ENCODE data around the gene FGL2.
"Not testable (repeated sequence)": the region's sequence is repeated elsewhere in the genome, so short reads cannot be mapped to it uniquely, and the experiment has no call there.

Gene FGL2

DNA sequence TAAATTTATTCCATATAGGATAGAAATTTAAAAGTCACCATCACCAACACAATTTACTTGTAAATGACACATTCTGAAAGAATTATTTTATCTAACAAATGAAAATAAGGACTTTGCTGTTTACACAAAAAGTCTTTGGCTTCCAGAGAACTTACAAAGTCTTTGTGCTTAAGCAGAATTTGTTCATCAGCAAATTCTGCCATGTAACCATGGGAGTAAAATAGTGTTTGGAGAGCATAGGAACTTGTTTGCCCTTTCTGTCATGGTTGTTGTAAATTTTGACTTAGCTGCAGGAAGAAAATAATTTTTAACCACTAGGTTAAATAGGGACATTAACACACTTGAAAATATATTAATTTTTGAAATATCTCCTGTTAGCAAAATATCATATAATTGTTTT lies 15.2 kb downstream of the FGL2 start:
- no peak overlapping the region for H3K4me3 ChIP-seq (ENCODE audit: low read depth in 1 of 2, low read length in 2 of 2)
- no peaks in the 10 kb centered on the region for H3K36me3 ChIP-seq (ENCODE audit: control insufficient read depth in 1 of 2, insufficient read depth in 2 of 2, low read length in 2 of 2)
- no peaks in the 10 kb centered on the region for H3K27me3 ChIP-seq (ENCODE audit: control insufficient read depth in 1 of 2, insufficient read depth in 2 of 2, low read length in 2 of 2)
- peaks cover 3 to 20% of the 10 kb centered on the region in 2 donors for H3K4me1 ChIP-seq (ENCODE audit: control insufficient read depth in 1 of 2, insufficient read depth in 2 of 2, low read length in 2 of 2)
- no peak overlapping the region for H3K9ac ChIP-seq (ENCODE audit: low read depth in 1 of 2, low read length in 2 of 2)
- no peaks in the 10 kb centered on the region for H3K9me3 ChIP-seq (ENCODE audit: control insufficient read depth in 1 of 2, low read length in 2 of 2)
- no peak overlapping the region for H3K27ac ChIP-seq (ENCODE audit: low read depth, low read length)

- no peak overlapping the region for H3K27ac ChIP-seq (ENCODE audit: low read depth, low read length)
- H3K36me3 ChIP-seq (ENCODE audit: control insufficient read depth in 1 of 2, insufficient read depth in 2 of 2, low read length in 2 of 2), result no peaks in the 10 kb centered on the region
- H3K4me1 ChIP-seq (ENCODE audit: control insufficient read depth in 1 of 2, insufficient read depth in 2 of 2, low read length in 2 of 2), result peaks cover 3 to 20% of the 10 kb centered on the region in 2 donors
- H3K9ac ChIP-seq (ENCODE audit: low read depth in 1 of 2, low read length in 2 of 2), result no peak overlapping the region
- no peaks in the 10 kb centered on the region for H3K27me3 ChIP-seq (ENCODE audit: control insufficient read depth in 1 of 2, insufficient read depth in 2 of 2, low read length in 2 of 2)
- no peak overlapping the region for H3K4me3 ChIP-seq (ENCODE audit: low read depth in 1 of 2, low read length in 2 of 2)
- H3K9me3 ChIP-seq (ENCODE audit: control insufficient read depth in 1 of 2, low read length in 2 of 2), result no peaks in the 10 kb centered on the region
Measured at GRCh38 chr7:77182261-77182660, 17.4 kb downstream of the FGL2 start.

DNA sequence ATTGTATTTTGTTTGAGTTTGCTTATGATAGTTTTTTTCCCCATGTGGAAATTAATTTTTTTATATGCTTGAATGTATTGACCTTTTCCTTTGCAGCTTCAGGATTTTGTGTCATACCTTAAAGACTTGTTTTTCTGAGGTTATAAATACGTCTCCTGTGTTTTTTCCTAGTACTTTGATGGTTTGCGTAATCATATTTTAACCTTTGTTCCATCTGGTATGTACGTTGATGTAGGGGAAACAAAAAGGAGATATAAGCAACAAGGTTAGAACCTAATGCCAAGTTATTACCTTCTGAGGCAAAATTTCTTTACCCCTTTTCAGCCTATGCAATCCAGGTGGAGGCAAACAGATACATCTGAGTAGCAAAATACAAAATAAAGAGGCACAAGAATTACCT lies 17.9 kb downstream of the FGL2 start:
- peaks cover 3 to 20% of the 10 kb centered on the region in 2 donors for H3K4me1 ChIP-seq (ENCODE audit: control insufficient read depth in 1 of 2, insufficient read depth in 2 of 2, low read length in 2 of 2)
- no peak overlapping the region for H3K4me3 ChIP-seq (ENCODE audit: low read depth in 1 of 2, low read length in 2 of 2)
- no peak overlapping the region for H3K27ac ChIP-seq (ENCODE audit: low read depth, low read length)

DNA sequence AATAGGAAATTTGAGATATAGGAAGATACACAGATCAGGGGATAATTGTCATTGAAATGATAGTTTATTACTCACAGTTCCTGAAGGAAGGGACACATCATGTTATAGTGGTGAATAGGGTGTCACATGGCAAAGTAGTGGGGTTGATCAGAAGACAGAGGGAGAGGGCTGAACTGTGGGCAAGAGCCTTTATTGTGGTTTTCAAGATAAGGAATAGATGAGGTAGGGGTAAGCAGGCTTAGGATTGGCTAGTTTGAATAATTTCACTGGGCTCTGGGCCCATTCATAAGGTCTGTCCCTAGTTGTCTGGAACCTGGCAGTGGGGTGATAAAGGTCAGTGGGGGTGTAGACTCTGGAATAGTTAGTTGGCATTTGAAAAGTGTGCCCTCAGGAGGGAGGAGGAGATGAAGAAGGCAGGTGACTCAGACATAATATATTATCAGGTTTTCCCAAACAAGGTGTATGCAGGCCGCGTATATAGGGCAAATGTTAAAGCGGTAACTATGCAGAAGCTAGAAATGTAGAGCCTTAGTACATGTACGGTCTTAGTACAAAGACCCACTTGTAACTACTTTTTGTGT lies 18.5 kb downstream of the FGL2 start:
- Histone ChIP-seq H3K36me3 (ENCODE audit: control insufficient read depth in 1 of 2, insufficient read depth in 2 of 2, low read length in 2 of 2) (no peaks in the 10 kb centered on the region), H3K9me3 (ENCODE audit: control insufficient read depth in 1 of 2, low read length in 2 of 2) (no peaks in the 10 kb centered on the region), H3K4me3 (ENCODE audit: low read depth in 1 of 2, low read length in 2 of 2) (no peak overlapping the region), H3K27ac (ENCODE audit: low read depth, low read length) (no peak overlapping the region), H3K27me3 (ENCODE audit: control insufficient read depth in 1 of 2, insufficient read depth in 2 of 2, low read length in 2 of 2) (no peaks in the 10 kb centered on the region), H3K9ac (ENCODE audit: low read depth in 1 of 2, low read length in 2 of 2) (no peak overlapping the region), H3K4me1 (ENCODE audit: control insufficient read depth in 1 of 2, insufficient read depth in 2 of 2, low read length in 2 of 2) (peaks cover 3 to 20% of the 10 kb centered on the region in 2 donors)

More for the DNA sequence above, 17.9 kb downstream of the FGL2 start:
- Histone ChIP-seq H3K9me3 (ENCODE audit: control insufficient read depth in 1 of 2, low read length in 2 of 2) (no peaks in the 10 kb centered on the region), H3K36me3 (ENCODE audit: control insufficient read depth in 1 of 2, insufficient read depth in 2 of 2, low read length in 2 of 2) (no peaks in the 10 kb centered on the region), H3K27me3 (ENCODE audit: control insufficient read depth in 1 of 2, insufficient read depth in 2 of 2, low read length in 2 of 2) (no peaks in the 10 kb centered on the region), H3K9ac (ENCODE audit: low read depth in 1 of 2, low read length in 2 of 2) (no peak overlapping the region)

DNA sequence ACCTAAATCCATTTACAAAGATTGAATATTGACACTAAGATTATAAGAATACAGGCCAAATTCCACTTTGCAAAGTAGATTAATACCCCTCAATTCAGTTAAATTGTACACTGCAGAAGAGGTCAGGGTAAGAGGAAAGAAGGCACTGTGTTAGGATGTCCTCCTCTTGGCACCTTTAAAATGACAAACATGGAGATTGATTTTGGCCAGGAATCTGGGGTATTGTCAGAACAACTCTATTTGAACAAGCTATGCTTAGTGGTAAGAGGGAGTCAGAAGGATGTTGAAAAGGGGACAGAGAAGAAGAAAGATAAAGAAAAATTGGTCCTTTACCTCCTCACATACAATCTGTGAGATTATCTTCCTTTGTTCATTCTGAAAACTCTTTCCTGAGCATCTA lies 21.6 kb downstream of the FGL2 start:
- not testable (repeated sequence) for H3K4me3 ChIP-seq (ENCODE audit: low read depth in 1 of 2, low read length in 2 of 2); H3K36me3 ChIP-seq (ENCODE audit: control insufficient read depth in 1 of 2, insufficient read depth in 2 of 2, low read length in 2 of 2); H3K27me3 ChIP-seq (ENCODE audit: control insufficient read depth in 1 of 2, insufficient read depth in 2 of 2, low read length in 2 of 2); H3K27ac ChIP-seq (ENCODE audit: low read depth, low read length); H3K9ac ChIP-seq (ENCODE audit: low read depth in 1 of 2, low read length in 2 of 2); H3K9me3 ChIP-seq (ENCODE audit: control insufficient read depth in 1 of 2, low read length in 2 of 2)
- H3K4me1 ChIP-seq (ENCODE audit: control insufficient read depth in 1 of 2, insufficient read depth in 2 of 2, low read length in 2 of 2), result peaks cover 3 to 15% of the 10 kb centered on the region in 2 donors

- not testable (repeated sequence) for H3K4me3 ChIP-seq (ENCODE audit: low read depth in 1 of 2, low read length in 2 of 2); H3K27me3 ChIP-seq (ENCODE audit: control insufficient read depth in 1 of 2, insufficient read depth in 2 of 2, low read length in 2 of 2); H3K36me3 ChIP-seq (ENCODE audit: control insufficient read depth in 1 of 2, insufficient read depth in 2 of 2, low read length in 2 of 2); H3K27ac ChIP-seq (ENCODE audit: low read depth, low read length); H3K9ac ChIP-seq (ENCODE audit: low read depth in 1 of 2, low read length in 2 of 2); H3K9me3 ChIP-seq (ENCODE audit: control insufficient read depth in 1 of 2, low read length in 2 of 2)
- peaks cover 3 to 14% of the 10 kb centered on the region in 2 donors for H3K4me1 ChIP-seq (ENCODE audit: control insufficient read depth in 1 of 2, insufficient read depth in 2 of 2, low read length in 2 of 2)
Measured at GRCh38 chr7:77177321-77177904, 22.2 kb downstream of the FGL2 start.

- not testable (repeated sequence) for H3K36me3 ChIP-seq (ENCODE audit: control insufficient read depth in 1 of 2, insufficient read depth in 2 of 2, low read length in 2 of 2); H3K9ac ChIP-seq (ENCODE audit: low read depth in 1 of 2, low read length in 2 of 2); H3K4me3 ChIP-seq (ENCODE audit: low read depth in 1 of 2, low read length in 2 of 2); H3K27me3 ChIP-seq (ENCODE audit: control insufficient read depth in 1 of 2, insufficient read depth in 2 of 2, low read length in 2 of 2); H3K27ac ChIP-seq (ENCODE audit: low read depth, low read length); H3K4me1 ChIP-seq (ENCODE audit: control insufficient read depth in 1 of 2, insufficient read depth in 2 of 2, low read length in 2 of 2); H3K9me3 ChIP-seq (ENCODE audit: control insufficient read depth in 1 of 2, low read length in 2 of 2)
Measured at GRCh38 chr7:77175274-77175800, 24.3 kb downstream of the FGL2 start.

GRCh38 chr7:77174418-77174817 lies 25.2 kb downstream of the FGL2 start:
- H3K9ac ChIP-seq (ENCODE audit: low read depth in 1 of 2, low read length in 2 of 2); H3K27me3 ChIP-seq (ENCODE audit: control insufficient read depth in 1 of 2, insufficient read depth in 2 of 2, low read length in 2 of 2); H3K27ac ChIP-seq (ENCODE audit: low read depth, low read length); H3K4me1 ChIP-seq (ENCODE audit: control insufficient read depth in 1 of 2, insufficient read depth in 2 of 2, low read length in 2 of 2); H3K36me3 ChIP-seq (ENCODE audit: control insufficient read depth in 1 of 2, insufficient read depth in 2 of 2, low read length in 2 of 2); H3K9me3 ChIP-seq (ENCODE audit: control insufficient read depth in 1 of 2, low read length in 2 of 2); H3K4me3 ChIP-seq (ENCODE audit: low read depth in 1 of 2, low read length in 2 of 2): not testable (repeated sequence)

DNA sequence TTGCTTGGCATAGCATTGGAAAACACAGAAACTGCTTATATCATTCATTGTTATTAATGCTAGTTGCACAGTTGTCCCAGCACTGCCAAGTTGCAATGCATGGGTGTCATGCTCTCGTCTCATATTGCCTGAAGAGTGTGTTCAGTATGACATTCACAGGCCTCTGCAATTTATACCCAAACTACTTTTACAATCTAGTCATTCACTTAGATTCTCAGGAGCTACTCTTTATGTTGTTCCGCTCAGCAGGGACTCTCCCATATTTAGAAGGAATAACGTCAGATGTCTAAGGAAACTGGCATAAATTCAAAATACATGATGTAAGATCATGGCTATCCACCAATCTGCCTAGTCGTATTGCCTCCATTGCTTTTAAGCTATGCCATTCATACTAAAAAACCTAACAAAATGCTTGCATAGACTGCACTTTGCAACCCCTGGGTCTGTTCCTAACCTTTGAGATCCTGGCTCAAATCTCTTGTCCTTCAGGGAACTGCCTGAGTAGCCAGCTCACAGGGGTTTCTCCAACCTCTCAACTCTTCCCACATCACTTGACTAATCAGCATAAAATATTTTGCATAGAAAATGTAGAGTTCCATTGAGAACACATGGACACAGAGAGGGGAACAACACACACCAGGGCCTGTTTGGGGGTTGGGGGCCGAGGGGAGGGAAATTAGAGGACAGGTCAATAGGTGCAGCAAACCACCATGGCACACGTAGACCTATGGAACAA lies 27.0 kb downstream of the FGL2 start:
- not testable (repeated sequence) for H3K27ac ChIP-seq (ENCODE audit: low read depth, low read length); H3K4me1 ChIP-seq (ENCODE audit: control insufficient read depth in 1 of 2, insufficient read depth in 2 of 2, low read length in 2 of 2); H3K9ac ChIP-seq (ENCODE audit: low read depth in 1 of 2, low read length in 2 of 2)

DNA sequence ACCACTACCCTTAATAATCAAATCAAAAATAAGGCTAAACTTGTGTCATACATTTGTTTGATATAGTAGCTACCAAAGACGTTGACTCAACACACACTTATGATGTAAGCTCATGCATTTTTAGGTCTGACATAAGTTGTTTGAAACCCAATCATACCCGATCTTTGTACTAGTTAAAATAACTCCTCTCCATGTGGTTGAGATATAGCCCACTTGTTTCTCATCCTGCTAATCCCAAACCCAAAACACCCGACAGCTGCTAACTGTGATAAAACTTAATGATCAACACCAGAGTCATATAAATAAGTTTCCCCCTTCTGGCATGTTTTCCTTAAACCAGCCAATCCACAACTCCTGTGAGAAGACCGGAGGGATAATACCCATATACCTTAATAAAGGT lies 28.5 kb downstream of the FGL2 start:
- H3K9ac ChIP-seq (ENCODE audit: low read depth in 1 of 2, low read length in 2 of 2); H3K27me3 ChIP-seq (ENCODE audit: control insufficient read depth in 1 of 2, insufficient read depth in 2 of 2, low read length in 2 of 2); H3K9me3 ChIP-seq (ENCODE audit: control insufficient read depth in 1 of 2, low read length in 2 of 2); H3K36me3 ChIP-seq (ENCODE audit: control insufficient read depth in 1 of 2, insufficient read depth in 2 of 2, low read length in 2 of 2); H3K4me1 ChIP-seq (ENCODE audit: control insufficient read depth in 1 of 2, insufficient read depth in 2 of 2, low read length in 2 of 2); H3K27ac ChIP-seq (ENCODE audit: low read depth, low read length); H3K4me3 ChIP-seq (ENCODE audit: low read depth in 1 of 2, low read length in 2 of 2): not testable (repeated sequence)

More for the DNA sequence above, 27.0 kb downstream of the FGL2 start:
- H3K36me3 ChIP-seq (ENCODE audit: control insufficient read depth in 1 of 2, insufficient read depth in 2 of 2, low read length in 2 of 2); H3K27me3 ChIP-seq (ENCODE audit: control insufficient read depth in 1 of 2, insufficient read depth in 2 of 2, low read length in 2 of 2); H3K9me3 ChIP-seq (ENCODE audit: control insufficient read depth in 1 of 2, low read length in 2 of 2); H3K4me3 ChIP-seq (ENCODE audit: low read depth in 1 of 2, low read length in 2 of 2): not testable (repeated sequence)
